ENCODE results near the gene FAM114A2. TPM values are rescaled to one million over a fixed set of nuclear protein-coding genes. Genes with fewer than 3 reads are reported as not detected.
A peak's percentile ranks its signal among the peaks of the same experiment; 100 is the strongest.

FAM114A2 gene
- total RNA-seq, 1 experiment from 2014 or later = 12.9 TPM

DNA sequence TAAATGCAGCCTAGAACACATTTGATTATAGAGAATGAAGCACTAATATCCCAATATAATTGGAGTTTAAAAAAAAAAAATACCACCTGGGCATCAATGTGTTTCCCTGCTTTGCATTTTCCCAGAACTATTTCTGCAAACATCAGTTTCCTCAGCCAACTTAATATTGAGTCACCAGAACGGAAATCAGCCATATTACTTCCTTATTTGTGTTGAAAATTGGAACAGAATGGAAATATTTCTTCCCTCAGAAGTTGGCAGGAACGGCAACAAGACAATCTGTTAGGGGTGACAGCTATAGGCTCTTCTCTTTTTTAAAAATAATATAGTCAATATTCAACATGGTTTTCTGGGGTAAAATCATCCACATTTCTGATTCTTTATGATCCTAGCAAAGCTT is 4.1 kb upstream of the FAM114A2 start:
- Histone ChIP-seq H3K27me3 (ENCODE audit: low read length) (no peaks in the 10 kb centered on the region), H3K4me2 (ENCODE audit: low read length) (no peak overlapping the region), H3K36me3 (ENCODE audit: low read depth, low read length) (no peaks in the 10 kb centered on the region), H2AFZ (ENCODE audit: low read length) (no peak overlapping the region), H3K4me1 (ENCODE audit: insufficient read depth, low read length) (peaks cover 14% of the 10 kb centered on the region), H3K79me2 (ENCODE audit: low read length) (peaks cover 38% of the 10 kb centered on the region), H3K4me3 (ENCODE audit: low read length) (no peak overlapping the region), H4K20me1 (ENCODE audit: low read length) (no peaks in the 10 kb centered on the region), H3K9ac (ENCODE audit: low read length) (no peak overlapping the region), H3K27ac (ENCODE audit: low read length) (no peak overlapping the region), H3K9me2 (replicated peaks; ENCODE audit: low read length) (no peaks in the 10 kb centered on the region), H3K9me3 (ENCODE audit: low read length) (no peaks in the 10 kb centered on the region), H3F3A (ENCODE audit: low read length, unreplicated experiment) (no peaks in the 10 kb centered on the region)
- ChIA-PET CTCF (no interaction called here), POLR2A (ENCODE audit: unreplicated experiment) (no interaction called here)
- no peak for ATAC-seq
- BruUV-seq (replicated peaks) = no TSS peak
- TF ChIP-seq, protein P1, sequence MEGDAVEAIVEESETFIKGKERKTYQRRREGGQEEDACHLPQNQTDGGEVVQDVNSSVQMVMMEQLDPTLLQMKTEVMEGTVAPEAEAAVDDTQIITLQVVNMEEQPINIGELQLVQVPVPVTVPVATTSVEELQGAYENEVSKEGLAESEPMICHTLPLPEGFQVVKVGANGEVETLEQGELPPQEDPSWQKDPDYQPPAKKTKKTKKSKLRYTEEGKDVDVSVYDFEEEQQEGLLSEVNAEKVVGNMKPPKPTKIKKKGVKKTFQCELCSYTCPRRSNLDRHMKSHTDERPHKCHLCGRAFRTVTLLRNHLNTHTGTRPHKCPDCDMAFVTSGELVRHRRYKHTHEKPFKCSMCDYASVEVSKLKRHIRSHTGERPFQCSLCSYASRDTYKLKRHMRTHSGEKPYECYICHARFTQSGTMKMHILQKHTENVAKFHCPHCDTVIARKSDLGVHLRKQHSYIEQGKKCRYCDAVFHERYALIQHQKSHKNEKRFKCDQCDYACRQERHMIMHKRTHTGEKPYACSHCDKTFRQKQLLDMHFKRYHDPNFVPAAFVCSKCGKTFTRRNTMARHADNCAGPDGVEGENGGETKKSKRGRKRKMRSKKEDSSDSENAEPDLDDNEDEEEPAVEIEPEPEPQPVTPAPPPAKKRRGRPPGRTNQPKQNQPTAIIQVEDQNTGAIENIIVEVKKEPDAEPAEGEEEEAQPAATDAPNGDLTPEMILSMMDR (conservative IDR thresholded peaks at IDR 0.05; ENCODE audit: low read depth, low read length) = no peak
- no peak for TF ChIP-seq EZH2phosphoT487 (IDR thresholded peaks at IDR 0.05; ENCODE audit: borderline replicate concordance, low read length)
- no peak for TF ChIP-seq EZH2 (IDR thresholded peaks at IDR 0.05; ENCODE audit: low read length, unreplicated experiment)
- intact Hi-C loops (cut with micrococcal nuclease) = no loop called here
- no peak for DNase-seq

DNA sequence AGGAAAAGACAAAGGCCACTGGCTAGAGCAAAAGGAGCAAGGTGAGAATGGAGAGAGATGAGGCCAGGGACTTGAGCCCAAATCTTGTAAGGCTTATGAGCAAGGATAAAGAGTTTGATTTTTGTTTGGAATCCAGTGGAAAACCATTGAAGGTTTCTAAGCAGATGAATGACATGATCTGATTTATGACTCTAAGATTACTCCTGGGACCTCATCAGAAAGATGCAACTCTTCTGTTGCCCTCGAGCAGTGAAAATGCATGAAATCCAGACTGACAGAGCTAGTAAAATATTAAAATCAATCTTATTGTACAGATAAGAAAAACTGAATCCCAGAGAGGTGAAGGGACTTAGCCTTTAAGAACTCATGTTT is 734 bp upstream of the FAM114A2 start:
- Histone ChIP-seq H3K27me3 (ENCODE audit: low read length) (no peaks in the 10 kb centered on the region), H3F3A (ENCODE audit: low read length, unreplicated experiment) (no peaks in the 10 kb centered on the region), H3K4me2 (ENCODE audit: low read length) (peak overlapping the region; percentile 98), H3K4me3 (ENCODE audit: low read length) (peak overlapping the region; percentile 99), H4K20me1 (ENCODE audit: low read length) (no peaks in the 10 kb centered on the region), H3K9ac (ENCODE audit: low read length) (peak overlapping the region; percentile 85), H3K4me1 (ENCODE audit: insufficient read depth, low read length) (peaks cover 14% of the 10 kb centered on the region), H3K9me2 (replicated peaks; ENCODE audit: low read length) (no peaks in the 10 kb centered on the region), H3K9me3 (ENCODE audit: low read length) (no peaks in the 10 kb centered on the region), H3K36me3 (ENCODE audit: low read depth, low read length) (no peaks in the 10 kb centered on the region), H3K79me2 (ENCODE audit: low read length) (peaks cover 31% of the 10 kb centered on the region), H2AFZ (ENCODE audit: low read length) (peak overlapping the region; percentile 96), H3K27ac (ENCODE audit: low read length) (no peak overlapping the region)
- ChIA-PET POLR2A (ENCODE audit: unreplicated experiment) (interaction anchor here (0.7 kb wide), 1 partner anchor 462 kb away, joined by 3 read pairs; no protein-coding TSS in a partner anchor), CTCF (interaction anchor here (0.6 to 0.7 kb wide), 2 partner anchors 379 to 742 kb away, joined by 3 to 4 read pairs; no protein-coding TSS in a partner anchor)
- no peak for TF ChIP-seq EZH2phosphoT487 (IDR thresholded peaks at IDR 0.05; ENCODE audit: borderline replicate concordance, low read length)
- TF ChIP-seq, protein P1 (conservative IDR thresholded peaks at IDR 0.05; ENCODE audit: low read depth, low read length) = no peak
- TF ChIP-seq EZH2 (IDR thresholded peaks at IDR 0.05; ENCODE audit: low read length, unreplicated experiment) = no peak
- ATAC-seq (no peak), DNase-seq (no peak)
- intact Hi-C loops (cut with micrococcal nuclease) = no loop called here
- no TSS peak for BruUV-seq (replicated peaks)

DNA sequence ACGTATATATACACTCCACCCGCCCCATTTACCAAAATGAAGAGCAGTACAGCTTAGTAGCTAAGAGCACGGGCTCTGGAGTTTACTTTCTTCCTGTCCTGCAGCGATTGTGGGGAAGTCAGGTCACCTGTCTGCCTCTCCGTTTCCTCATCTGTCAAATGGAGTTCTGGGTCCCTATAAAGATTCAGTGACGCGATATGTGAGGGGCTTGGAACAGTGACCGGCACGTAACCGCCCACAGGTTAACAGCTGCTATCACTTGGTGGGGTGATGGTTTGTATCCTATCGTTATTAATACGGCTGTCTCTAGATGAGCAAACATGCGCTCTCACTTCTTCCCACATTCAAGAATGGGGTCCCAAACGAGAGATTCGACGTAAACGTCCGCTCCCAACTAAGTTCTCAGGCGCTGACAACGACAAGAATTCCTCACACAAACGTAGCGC is 426 bp downstream of the FAM114A2 start:
- Histone ChIP-seq H3K27me3 (ENCODE audit: low read length) (no peaks in the 10 kb centered on the region), H3K27ac (ENCODE audit: low read length) (peak overlapping the region; percentile 61), H3F3A (ENCODE audit: low read length, unreplicated experiment) (no peaks in the 10 kb centered on the region), H3K9me2 (replicated peaks; ENCODE audit: low read length) (no peaks in the 10 kb centered on the region), H3K9ac (ENCODE audit: low read length) (peak overlapping the region; percentile 85), H4K20me1 (ENCODE audit: low read length) (no peaks in the 10 kb centered on the region), H3K79me2 (ENCODE audit: low read length) (peaks cover 28% of the 10 kb centered on the region), H3K4me2 (ENCODE audit: low read length) (peak overlapping the region; percentile 98), H2AFZ (ENCODE audit: low read length) (peak overlapping the region; percentile 96), H3K9me3 (ENCODE audit: low read length) (no peaks in the 10 kb centered on the region), H3K4me1 (ENCODE audit: insufficient read depth, low read length) (peaks cover 14% of the 10 kb centered on the region), H3K36me3 (ENCODE audit: low read depth, low read length) (no peaks in the 10 kb centered on the region), H3K4me3 (ENCODE audit: low read length) (peak overlapping the region; percentile 99)
- ATAC-seq (peak; percentile 37), DNase-seq (peak; percentile 24)
- ChIA-PET CTCF (no interaction called here), POLR2A (ENCODE audit: unreplicated experiment) (interaction anchor here (0.5 to 0.7 kb wide), 2 partner anchors 14 to 608 kb away, joined by 3 to 15 read pairs; no protein-coding TSS in a partner anchor)
- no peak for TF ChIP-seq EZH2 (IDR thresholded peaks at IDR 0.05; ENCODE audit: low read length, unreplicated experiment)
- TF ChIP-seq EZH2phosphoT487 (IDR thresholded peaks at IDR 0.05; ENCODE audit: borderline replicate concordance, low read length) = no peak
- TF ChIP-seq, protein P1 (conservative IDR thresholded peaks at IDR 0.05; ENCODE audit: low read depth, low read length) = no peak
- TSS peak; percentile 88 for BruUV-seq (replicated peaks)
- intact Hi-C loops (cut with micrococcal nuclease) = no loop called here

All from PC-3 (cell line).